ENCODE data around the gene EYA2.

EYA2 gene

DNA sequence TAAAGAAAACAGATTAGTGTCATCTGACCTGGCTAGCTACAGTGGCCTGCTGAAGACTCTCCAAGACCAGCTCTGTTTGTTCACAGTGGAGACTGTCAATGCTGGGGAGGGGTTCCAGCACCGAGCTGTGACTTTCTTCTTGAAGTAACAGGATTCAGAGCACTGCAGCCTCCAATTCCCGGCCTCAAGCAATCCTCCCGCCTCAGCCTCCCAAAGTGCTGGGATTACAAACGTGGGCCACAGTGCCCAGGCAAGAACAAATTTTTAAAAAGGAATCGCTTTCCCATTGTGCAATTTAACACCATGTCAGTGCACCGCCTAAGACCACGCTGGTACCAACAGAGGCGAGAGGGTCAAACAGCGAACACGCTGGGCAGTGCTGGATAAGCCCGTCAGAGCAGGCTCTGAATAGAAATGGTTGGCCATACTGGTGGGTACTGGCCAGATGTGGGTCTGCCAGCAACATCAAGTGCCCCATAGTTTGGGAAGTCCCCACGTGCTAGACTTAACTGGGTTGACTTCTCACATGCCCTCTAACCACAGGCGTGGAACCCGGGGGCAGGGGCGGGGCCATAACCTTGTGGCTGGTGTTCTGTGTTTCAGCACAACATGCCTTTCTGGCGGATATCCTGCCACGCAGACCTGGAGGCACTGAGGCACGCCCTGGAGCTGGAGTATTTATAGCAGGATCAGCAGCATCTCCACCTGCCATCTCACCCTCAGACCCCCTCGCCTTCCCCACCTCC lies 293.0 kb downstream of the EYA2 start:
- no peaks in the 10 kb centered on the region for H3K36me3 Mint-ChIP-seq (ENCODE audit: low read depth)
- H3K27me3 Mint-ChIP-seq (ENCODE audit: low read depth), result peaks cover 11% of the 10 kb centered on the region
- H3K4me3 Mint-ChIP-seq, result no peak overlapping the region
- no peak for DNase-seq (ENCODE audit: low spot score)
- peaks cover 10% of the 10 kb centered on the region for H3K4me1 Mint-ChIP-seq (ENCODE audit: low read depth)
- no peak overlapping the region for H3K27ac Mint-ChIP-seq
- H3K9me3 Mint-ChIP-seq, result no peaks in the 10 kb centered on the region

DNA sequence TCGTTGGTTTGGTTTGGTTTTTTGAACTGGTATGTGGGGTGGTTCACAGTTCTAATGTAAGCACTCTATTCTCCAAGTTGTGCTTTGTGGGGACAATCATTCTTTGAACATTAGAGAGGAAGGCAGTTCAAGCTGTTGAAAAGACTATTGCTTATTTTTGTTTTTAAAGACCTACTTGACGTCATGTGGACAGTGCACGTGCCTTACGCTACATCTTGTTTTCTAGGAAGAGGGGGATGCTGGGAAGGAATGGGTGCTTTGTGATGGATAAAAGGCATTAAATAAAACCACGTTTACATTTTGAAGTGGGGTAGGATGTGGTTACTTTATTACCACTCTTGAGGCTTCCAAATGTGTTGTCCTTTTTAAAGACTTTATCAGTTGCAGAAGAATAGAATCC lies 293.9 kb downstream of the EYA2 start:
- Mint-ChIP-seq H3K27ac (peak overlapping the region; percentile 67), H3K4me1 (ENCODE audit: low read depth) (peaks cover 10% of the 10 kb centered on the region), H3K27me3 (ENCODE audit: low read depth) (peaks cover 11% of the 10 kb centered on the region), H3K4me3 (peak overlapping the region; percentile 55), H3K36me3 (ENCODE audit: low read depth) (no peaks in the 10 kb centered on the region), H3K9me3 (no peaks in the 10 kb centered on the region)
- DNase-seq (ENCODE audit: low spot score), result no peak

DNA sequence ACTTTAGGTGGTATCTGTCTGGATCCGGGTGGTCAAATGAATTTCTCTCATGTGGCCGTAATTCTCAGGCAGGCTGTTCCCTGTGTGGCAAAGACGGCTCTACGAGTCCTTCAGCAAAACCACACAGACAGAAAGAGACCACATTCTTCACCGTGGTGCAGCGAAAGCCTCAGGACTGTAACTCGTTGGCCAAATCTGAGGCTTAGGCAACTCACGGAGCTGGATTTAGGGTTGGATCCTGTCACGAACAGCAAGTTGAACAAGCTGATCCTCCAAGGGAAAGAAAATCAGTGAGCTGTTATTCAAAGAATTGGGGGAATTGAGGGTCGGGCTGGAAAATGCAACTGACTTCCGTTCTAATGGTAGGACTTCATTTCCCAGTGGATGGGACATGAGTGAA lies 294.4 kb downstream of the EYA2 start:
- Mint-ChIP-seq H3K36me3 (ENCODE audit: low read depth) (no peaks in the 10 kb centered on the region), H3K4me3 (no peak overlapping the region), H3K27ac (no peak overlapping the region)

DNA sequence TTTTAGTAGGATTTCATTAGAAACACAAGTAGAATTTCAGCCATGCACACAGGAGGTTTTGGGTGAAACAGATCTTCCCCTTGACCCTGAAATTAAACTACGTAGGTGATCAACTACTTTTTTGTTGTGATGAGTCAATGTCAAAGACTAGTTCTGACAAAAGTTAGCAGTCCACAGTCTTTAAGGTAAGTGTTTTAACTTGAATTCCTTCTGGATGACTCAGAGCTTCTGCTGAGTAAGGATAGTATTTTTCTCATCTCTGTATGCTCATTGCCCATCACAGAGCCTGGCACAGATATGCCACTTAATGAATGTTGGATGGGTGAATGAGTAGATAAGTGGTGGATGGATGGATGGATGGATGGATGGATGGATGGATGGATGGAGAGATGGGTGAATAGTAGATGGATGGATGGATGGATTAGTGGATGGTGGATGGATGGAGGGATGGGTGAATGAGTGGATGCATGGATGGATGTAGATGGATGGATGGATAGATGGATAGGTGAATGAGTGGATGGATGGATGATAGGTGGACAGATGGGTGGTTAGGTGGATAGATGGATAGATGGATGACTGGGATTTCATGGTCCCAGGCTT lies 296.5 kb downstream of the EYA2 start:
- Mint-ChIP-seq H3K36me3 (ENCODE audit: low read depth) (no peaks in the 10 kb centered on the region), H3K27me3 (ENCODE audit: low read depth) (peaks cover 11% of the 10 kb centered on the region)

More for the DNA sequence above, 294.4 kb downstream of the EYA2 start:
- DNase-seq (ENCODE audit: low spot score), result no peak
- peaks cover 10% of the 10 kb centered on the region for H3K4me1 Mint-ChIP-seq (ENCODE audit: low read depth)
- peaks cover 11% of the 10 kb centered on the region for H3K27me3 Mint-ChIP-seq (ENCODE audit: low read depth)
- no peaks in the 10 kb centered on the region for H3K9me3 Mint-ChIP-seq

DNA sequence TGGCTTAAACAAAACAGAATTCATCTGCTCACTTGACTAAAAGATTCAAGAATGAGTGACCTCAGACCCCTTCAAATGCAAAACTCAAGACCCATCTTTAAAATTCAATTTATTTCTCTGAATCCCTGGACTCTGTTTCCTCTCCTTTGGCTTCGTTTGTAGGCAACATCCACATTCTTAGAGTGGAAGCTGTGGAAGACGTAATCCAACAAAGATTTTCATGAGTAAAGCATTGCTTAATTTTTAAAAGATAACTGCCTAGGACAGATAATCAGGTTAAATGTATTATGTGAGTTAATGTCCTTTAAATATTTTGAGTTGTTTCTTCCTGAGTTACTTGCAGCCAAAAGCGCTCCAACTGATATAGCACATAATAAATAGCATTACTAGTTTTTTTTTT lies 297.3 kb downstream of the EYA2 start:
- Mint-ChIP-seq H3K36me3 (ENCODE audit: low read depth) (no peaks in the 10 kb centered on the region), H3K27me3 (ENCODE audit: low read depth) (peaks cover 11% of the 10 kb centered on the region), H3K27ac (no peak overlapping the region), H3K4me3 (no peak overlapping the region), H3K4me1 (ENCODE audit: low read depth) (peaks cover 11% of the 10 kb centered on the region), H3K9me3 (no peaks in the 10 kb centered on the region)
- DNase-seq (ENCODE audit: low spot score), result no peak

More for the DNA sequence above, 296.5 kb downstream of the EYA2 start:
- no peak for DNase-seq (ENCODE audit: low spot score)
- H3K4me3 Mint-ChIP-seq, result no peak overlapping the region
- no peak overlapping the region for H3K27ac Mint-ChIP-seq
- no peaks in the 10 kb centered on the region for H3K9me3 Mint-ChIP-seq
- H3K4me1 Mint-ChIP-seq (ENCODE audit: low read depth), result peaks cover 6% of the 10 kb centered on the region

DNA sequence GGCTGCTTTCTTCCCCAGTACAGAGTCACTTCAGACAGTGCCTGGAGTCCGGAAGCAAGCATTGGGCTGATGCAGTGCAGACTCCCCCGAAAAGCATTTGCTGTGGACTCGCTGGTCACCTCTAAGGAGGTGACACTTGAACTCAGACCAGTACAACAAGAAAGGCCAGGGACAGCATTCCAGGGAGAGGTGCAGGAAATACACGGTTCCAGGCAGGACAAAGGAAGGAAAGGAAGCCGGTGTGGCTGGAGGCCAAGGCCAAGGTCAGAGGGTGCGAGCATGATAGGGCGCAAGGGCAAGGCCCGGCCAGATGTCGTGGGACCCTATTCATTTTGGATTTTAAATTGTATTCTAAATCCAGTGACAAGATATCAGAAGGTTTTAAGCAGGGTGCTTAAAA lies 300.9 kb downstream of the EYA2 start:
- Mint-ChIP-seq H3K9me3 (no peaks in the 10 kb centered on the region), H3K4me3 (no peak overlapping the region), H3K36me3 (ENCODE audit: low read depth) (no peaks in the 10 kb centered on the region), H3K27ac (no peak overlapping the region), H3K4me1 (ENCODE audit: low read depth) (peaks cover 8% of the 10 kb centered on the region), H3K27me3 (ENCODE audit: low read depth) (no peaks in the 10 kb centered on the region)
- no peak for DNase-seq (ENCODE audit: low spot score)

DNA sequence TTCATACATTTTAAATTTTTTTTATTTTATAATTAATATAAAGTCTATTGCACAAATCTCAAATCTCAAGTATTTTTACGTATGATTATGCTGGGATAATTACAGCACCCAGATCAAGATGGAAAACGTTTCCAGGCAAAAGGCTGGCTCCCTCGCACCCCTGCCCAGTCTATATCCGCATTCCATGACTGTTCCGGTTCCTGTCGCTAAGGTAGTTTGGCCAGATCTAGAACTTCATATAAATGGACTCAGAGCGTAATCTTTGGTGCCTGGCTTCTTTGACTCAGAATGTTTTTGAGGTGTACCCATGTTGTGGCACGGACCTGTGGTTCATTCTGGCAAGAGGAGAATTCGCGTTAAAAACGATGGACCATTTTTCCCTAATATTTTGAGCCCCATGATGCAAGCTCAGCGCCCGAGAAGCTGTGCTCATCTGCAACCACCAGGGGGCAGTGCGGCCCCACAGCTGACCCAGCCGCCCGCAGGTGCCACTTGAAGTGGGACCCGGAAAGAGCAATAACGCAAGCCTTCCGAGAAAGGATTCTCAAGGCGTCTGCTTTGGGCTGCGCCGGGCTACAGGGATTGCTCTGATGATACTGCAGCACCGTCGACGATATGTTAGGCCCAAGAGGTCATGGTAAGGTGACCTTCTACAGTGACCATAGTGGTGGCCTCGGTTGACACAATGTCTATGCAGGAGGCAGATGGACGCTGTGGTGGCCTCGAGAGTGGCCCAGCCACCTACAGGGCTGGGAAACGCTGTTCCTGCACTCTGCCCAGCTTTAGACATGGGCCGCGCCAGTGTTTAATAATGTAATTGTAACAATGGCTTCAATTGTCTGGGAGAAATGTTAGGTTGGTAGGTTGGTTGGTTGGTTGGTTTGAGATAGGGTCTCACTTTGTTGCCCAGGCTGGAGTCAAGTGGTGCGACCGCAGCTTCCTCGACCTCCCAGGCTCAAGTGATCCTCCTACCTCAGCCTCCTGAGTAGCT lies 301.7 kb downstream of the EYA2 start:
- H3K4me3 Mint-ChIP-seq, result peak overlapping the region; percentile 46
- H3K27me3 Mint-ChIP-seq (ENCODE audit: low read depth), result no peaks in the 10 kb centered on the region
- H3K36me3 Mint-ChIP-seq (ENCODE audit: low read depth), result no peaks in the 10 kb centered on the region
- H3K9me3 Mint-ChIP-seq, result no peaks in the 10 kb centered on the region
- no peak overlapping the region for H3K27ac Mint-ChIP-seq
- DNase-seq (ENCODE audit: low spot score), result peak; percentile 72
- peaks cover 8% of the 10 kb centered on the region for H3K4me1 Mint-ChIP-seq (ENCODE audit: low read depth)

DNA sequence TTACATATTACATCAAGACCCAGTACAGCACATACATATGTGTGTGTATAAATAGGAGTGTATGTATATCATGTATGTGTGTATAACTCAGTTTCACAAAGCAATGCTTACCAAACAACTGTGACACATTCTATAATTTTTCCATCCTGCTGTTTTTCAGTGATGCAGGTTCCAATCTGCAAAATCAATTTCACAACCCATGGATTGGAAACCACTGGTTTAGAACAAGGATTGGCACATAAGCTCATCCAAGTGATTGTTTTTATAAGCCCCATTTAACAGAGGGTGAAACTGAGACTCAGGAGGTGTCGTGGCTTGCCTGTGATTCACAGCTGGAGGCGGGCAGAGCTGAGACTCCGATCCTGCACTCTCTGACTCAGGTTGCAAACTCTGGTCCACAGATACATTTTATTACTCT lies 303.6 kb downstream of the EYA2 start:
- Mint-ChIP-seq H3K36me3 (ENCODE audit: low read depth) (no peaks in the 10 kb centered on the region), H3K27ac (no peak overlapping the region), H3K4me3 (no peak overlapping the region), H3K27me3 (ENCODE audit: low read depth) (no peaks in the 10 kb centered on the region), H3K4me1 (ENCODE audit: low read depth) (peaks cover 8% of the 10 kb centered on the region), H3K9me3 (no peaks in the 10 kb centered on the region)
- peak; percentile 78 for DNase-seq (ENCODE audit: low spot score)

DNA sequence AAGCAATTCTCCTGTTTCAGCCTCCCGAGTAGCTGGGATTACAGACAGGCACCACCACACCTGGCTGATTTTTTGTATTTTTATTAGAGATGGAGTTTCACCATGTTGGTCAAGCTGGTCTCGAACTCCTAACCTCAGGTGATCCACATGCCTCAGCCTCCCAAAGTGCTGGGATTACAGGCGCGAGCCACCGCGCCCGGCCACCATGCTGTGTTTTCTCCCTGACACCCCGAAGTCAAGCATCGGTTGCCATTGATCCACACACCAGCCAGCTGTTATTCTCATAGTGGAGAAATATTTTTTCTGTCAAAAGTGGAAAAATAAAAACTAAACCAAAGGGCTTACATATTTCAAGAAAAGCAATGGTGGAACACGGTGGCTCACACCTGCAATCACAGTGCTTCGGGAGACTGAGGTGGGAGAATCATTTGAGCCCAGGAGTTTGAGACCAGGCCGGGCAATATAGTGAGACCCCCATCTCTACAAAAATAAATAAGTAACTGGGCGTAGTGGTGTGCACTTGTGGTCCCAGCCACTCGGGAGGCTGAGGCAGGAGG lies 304.4 kb downstream of the EYA2 start:
- H3K27me3 Mint-ChIP-seq (ENCODE audit: low read depth), result no peaks in the 10 kb centered on the region
- H3K27ac Mint-ChIP-seq, result no peak overlapping the region
- no peak for DNase-seq (ENCODE audit: low spot score)
- no peak overlapping the region for H3K4me3 Mint-ChIP-seq
- peaks cover 8% of the 10 kb centered on the region for H3K4me1 Mint-ChIP-seq (ENCODE audit: low read depth)
- no peaks in the 10 kb centered on the region for H3K36me3 Mint-ChIP-seq (ENCODE audit: low read depth)
- H3K9me3 Mint-ChIP-seq, result no peaks in the 10 kb centered on the region

DNA sequence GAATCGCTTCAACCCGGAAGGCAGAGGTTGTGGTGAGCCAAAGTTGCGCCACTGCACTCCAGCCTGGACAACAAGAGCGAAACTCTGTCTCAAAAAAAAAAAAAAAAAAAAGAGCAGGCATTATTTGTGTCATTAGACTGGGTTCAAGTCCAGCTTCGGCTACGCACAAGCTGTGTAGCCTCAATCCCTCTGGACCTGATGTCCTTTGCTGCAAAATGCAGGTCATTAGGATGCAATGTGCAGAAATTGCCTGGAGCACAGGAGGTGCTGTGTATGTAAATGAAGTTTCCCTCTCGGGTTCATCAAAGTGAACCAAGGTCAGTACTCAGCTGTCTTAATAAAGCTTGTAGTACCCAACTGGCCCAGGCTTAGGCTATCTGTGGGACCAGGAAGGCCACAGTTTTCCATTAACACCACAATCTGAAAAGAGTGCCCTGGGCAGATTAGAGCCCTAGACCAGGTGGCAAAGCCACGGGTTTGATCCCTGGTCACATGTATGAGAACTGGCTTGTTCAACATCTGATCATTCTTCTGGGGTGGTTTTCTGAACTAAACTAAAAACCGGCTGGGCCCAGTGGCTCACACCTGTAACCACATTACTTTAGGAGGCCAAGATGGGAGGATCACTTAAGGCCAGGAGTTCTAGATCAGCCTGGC lies 306.6 kb downstream of the EYA2 start:
- no peaks in the 10 kb centered on the region for H3K36me3 Mint-ChIP-seq (ENCODE audit: low read depth)
- no peaks in the 10 kb centered on the region for H3K9me3 Mint-ChIP-seq
- no peaks in the 10 kb centered on the region for H3K27me3 Mint-ChIP-seq (ENCODE audit: low read depth)
- H3K27ac Mint-ChIP-seq, result no peak overlapping the region
- H3K4me1 Mint-ChIP-seq (ENCODE audit: low read depth), result peaks cover 13% of the 10 kb centered on the region
- DNase-seq (ENCODE audit: low spot score), result no peak
- no peak overlapping the region for H3K4me3 Mint-ChIP-seq

DNA sequence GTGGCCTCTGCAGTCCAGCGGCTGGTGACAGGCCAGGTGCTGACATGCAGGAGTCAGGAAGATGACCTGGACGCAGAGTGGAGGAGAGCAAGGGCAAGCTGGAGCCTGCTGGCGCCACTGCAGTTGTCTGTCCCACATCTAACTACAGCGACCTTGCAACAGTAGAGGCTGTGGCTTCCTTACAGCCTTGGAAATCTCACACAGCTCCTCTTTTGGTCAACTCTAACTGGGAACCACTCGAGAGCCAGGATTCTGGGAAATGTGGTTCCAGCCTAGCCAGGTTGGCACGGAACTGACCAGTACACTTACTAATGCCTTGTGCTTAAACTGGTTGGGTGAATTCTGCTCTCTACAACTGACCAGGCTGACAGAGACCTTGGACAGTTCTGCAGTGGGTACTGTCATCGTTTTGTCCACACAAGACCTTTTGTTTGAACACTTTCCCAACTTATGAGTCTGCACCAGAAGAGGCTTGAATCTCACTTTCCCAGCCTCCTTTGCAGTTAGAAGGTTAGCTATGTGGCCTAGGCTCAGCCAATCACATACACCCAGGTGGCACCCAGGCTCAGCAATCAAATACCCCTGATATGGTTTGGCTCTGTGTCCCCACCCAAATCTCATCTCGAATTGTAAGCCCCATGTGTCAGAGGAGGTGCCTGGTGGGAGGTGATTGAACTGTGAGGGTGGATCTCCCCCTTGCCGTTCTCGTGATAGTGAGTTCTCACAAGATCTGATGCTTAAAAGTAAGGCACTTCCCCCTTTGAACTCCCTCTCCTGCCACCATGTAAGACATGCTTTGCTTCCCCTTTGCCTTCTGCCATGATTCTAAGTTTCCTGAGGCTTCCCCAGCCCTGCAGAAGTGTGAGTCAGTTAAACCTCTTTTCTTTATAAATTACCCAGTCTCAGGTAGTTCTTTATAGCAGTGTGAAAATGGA lies 308.4 kb downstream of the EYA2 start:
- no peaks in the 10 kb centered on the region for H3K9me3 Mint-ChIP-seq
- no peak overlapping the region for H3K4me3 Mint-ChIP-seq
- no peak overlapping the region for H3K27ac Mint-ChIP-seq
- H3K4me1 Mint-ChIP-seq (ENCODE audit: low read depth), result peaks cover 8% of the 10 kb centered on the region
- H3K27me3 Mint-ChIP-seq (ENCODE audit: low read depth), result no peaks in the 10 kb centered on the region
- no peak for DNase-seq (ENCODE audit: low spot score)
- no peaks in the 10 kb centered on the region for H3K36me3 Mint-ChIP-seq (ENCODE audit: low read depth)

DNA sequence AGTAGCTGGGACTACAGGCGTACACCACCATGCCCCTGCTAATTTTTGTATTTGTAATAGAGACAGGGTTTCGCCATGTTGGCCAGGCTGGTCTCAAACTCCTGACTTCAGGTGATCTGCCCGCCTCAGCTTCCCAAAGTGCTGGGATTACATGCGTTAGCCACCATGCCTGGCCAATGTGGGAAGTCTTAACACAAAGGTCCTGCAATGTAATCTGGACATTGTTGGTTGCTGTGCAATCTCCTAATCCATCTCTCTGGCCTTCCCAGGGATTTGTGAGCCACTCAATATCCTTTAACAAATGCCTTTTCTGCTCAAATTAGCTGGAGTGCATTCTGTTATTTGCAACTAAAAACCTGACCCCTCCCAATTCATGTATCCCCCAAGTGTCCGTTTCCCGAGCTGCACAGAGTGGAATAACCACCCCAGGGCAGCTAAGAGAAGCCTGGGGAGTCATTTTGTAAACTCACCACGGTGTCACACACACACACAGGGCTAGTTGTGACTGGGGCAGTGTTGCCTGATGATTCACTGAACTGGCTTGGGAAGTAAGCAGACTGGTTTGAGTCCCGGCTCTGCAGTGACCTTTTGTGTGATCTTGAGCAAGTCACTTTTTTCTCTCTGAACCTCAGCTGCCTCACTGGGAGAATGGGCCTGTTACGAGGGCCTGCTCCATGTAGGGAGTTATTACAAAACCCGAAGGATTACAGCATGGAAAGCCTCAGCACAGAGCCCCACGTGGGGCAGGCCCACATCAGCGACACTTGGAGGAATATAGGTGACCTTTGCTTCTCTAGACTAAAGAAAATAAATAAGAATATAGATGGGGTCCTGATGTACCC lies 309.6 kb downstream of the EYA2 start:
- Mint-ChIP-seq H3K36me3 (ENCODE audit: low read depth) (no peaks in the 10 kb centered on the region), H3K4me3 (no peak overlapping the region), H3K4me1 (ENCODE audit: low read depth) (peaks cover 6% of the 10 kb centered on the region), H3K9me3 (no peaks in the 10 kb centered on the region), H3K27me3 (ENCODE audit: low read depth) (no peaks in the 10 kb centered on the region), H3K27ac (no peak overlapping the region)
- no peak for DNase-seq (ENCODE audit: low spot score)

Data from T-helper 2 cell treated with Interferon-gamma antibody and Interleukin-4, amounts not matched to agents 5 μg/mL and 100 μg/mL, for 36 hours (primary cell).